Endothelial cell of umbilical vein (primary cell): ENCODE measurements around the gene SNCAIP.

Experiments used
- EZH2 ChIP-seq: IDR thresholded peaks from 2 replicates; pipeline ENCODE4 v1.6.1; 2012; ENCODE audit warnings: borderline replicate concordance, low read depth, mild to moderate bottlenecking, moderate library complexity, low read length, inconsistent platforms; ENCODE audit not compliant: severe bottlenecking
- GATA2 ChIP-seq: IDR thresholded peaks from 2 replicates; pipeline ENCODE4 v1.7.0; 2011; ENCODE audit warnings: low read depth, mild to moderate bottlenecking, moderate library complexity, mixed read lengths, low read length; ENCODE audit not compliant: insufficient read length, insufficient read depth
- POLR2A ChIP-seq: IDR thresholded peaks from 2 replicates; pipeline ENCODE4 v1.6.1; 2012; ENCODE audit warnings: low read depth, mild to moderate bottlenecking, control low read depth, low read length
- POLR2AphosphoS5 ChIP-seq: IDR thresholded peaks from 2 replicates; pipeline ENCODE4 v1.6.1; 2012; ENCODE audit warnings: low read depth, mild to moderate bottlenecking, control low read depth, low read length, moderate library complexity; ENCODE audit not compliant: insufficient read depth
- TF ChIP-seq, protein P1 (sequence below), 2 donors: IDR thresholded peaks; 1 replicate in 1 of 2; 2 replicates in 1 of 2; pipeline ENCODE4 v1.5.1; 2011; ENCODE audit warnings: low read length in 2 of 2, mild to moderate bottlenecking in 2 of 2, moderate library complexity in 2 of 2, control low read depth in 1 of 2, inconsistent platforms in 1 of 2, low read depth in 1 of 2; ENCODE audit not compliant: insufficient read depth in 1 of 2; ENCODE audit errors: extremely low read depth in 1 of 2
- TF ChIP-seq, protein P2 (sequence below): IDR thresholded peaks from 2 replicates; pipeline ENCODE4 v1.6.1; 2011; ENCODE audit not compliant: insufficient read depth, insufficient read length

DNA sequence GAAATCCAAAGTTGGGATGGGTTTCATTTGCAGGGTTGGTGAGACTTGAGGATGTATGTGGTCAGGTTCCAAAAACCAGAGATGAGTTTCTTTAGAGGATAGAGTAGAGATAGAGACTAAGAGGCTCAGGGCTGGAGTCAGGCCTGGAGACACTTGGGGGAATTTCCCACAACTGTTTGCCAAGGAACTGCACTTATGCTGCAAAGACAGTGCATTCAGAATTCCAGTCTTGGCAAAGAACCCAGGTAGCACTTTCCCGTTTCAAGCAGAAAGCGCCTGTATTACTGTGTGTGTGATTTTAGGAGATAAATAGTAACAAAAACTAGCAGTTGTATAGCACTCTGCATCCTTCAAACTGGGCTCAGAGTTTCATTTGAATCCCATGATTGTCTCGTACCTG is 55.4 kb downstream of the SNCAIP start:
- TF ChIP-seq, protein P1, sequence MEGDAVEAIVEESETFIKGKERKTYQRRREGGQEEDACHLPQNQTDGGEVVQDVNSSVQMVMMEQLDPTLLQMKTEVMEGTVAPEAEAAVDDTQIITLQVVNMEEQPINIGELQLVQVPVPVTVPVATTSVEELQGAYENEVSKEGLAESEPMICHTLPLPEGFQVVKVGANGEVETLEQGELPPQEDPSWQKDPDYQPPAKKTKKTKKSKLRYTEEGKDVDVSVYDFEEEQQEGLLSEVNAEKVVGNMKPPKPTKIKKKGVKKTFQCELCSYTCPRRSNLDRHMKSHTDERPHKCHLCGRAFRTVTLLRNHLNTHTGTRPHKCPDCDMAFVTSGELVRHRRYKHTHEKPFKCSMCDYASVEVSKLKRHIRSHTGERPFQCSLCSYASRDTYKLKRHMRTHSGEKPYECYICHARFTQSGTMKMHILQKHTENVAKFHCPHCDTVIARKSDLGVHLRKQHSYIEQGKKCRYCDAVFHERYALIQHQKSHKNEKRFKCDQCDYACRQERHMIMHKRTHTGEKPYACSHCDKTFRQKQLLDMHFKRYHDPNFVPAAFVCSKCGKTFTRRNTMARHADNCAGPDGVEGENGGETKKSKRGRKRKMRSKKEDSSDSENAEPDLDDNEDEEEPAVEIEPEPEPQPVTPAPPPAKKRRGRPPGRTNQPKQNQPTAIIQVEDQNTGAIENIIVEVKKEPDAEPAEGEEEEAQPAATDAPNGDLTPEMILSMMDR (IDR thresholded peaks at IDR 0.05; ENCODE audit: extremely low read depth in 1 of 2, insufficient read depth in 1 of 2, low read depth in 1 of 2, low read length in 2 of 2), result no peak
- no peak for TF ChIP-seq POLR2AphosphoS5
- no peak for TF ChIP-seq EZH2
- TF ChIP-seq GATA2, result no peak
- no peak for TF ChIP-seq POLR2A
- TF ChIP-seq, protein P2, sequence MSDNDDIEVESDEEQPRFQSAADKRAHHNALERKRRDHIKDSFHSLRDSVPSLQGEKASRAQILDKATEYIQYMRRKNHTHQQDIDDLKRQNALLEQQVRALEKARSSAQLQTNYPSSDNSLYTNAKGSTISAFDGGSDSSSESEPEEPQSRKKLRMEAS, result no peak
